ENCODE measurements around the gene MAGEF1. TPM values are rescaled to one million over a fixed set of nuclear protein-coding genes. Genes with fewer than 3 reads are reported as not detected.
A peak's percentile ranks its signal among the peaks of the same experiment; 100 is the strongest.

MAGEF1 gene
- total and polyA plus RNA-seq, 2 donors from 2014 or later = 37.9 to 50.0 TPM

DNA sequence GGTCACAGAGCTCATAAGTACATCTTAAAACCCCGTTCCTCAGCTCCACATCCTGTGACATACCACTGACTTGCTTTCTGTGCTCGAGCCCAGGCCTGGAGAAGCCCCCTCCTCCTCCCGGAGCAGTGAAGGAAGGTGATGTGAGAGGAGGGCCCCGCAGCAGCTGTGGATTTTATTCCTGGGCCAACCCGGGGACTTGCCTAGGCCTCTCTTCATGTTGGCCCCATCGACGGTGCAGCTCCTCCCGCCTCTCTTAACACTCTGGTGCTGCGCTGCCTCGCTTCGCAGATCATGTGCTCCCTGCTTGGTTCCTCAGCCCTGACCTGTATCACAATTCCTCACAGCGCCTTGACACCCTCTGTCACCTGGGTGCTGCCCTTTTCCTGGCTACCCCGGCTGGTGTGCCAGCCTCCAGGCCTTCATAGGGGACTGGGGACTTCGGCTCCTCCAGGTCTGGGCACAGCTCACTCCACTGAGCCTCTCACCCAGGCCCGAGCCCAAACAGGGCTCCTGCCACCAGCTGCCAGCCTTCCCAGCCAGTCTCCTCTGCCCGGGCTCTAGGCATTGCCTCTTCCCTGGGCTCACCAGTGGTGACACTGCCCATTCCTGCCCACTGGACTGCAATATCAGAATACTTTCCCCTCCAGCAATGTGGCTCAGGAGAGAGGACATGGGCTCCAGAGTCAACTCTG, 21.5 kb downstream of the MAGEF1 start:
- H3K27me3 ChIP-seq (ENCODE audit: control insufficient read depth, insufficient read depth, low read length) = no peaks in the 10 kb centered on the region
- no peak overlapping the region for H3K9ac ChIP-seq (ENCODE audit: low read length in 3 of 3)
- no peak for FAIRE-seq
- no peak overlapping the region for H3K4me3 ChIP-seq (ENCODE audit: low read length in 3 of 3)
- TF ChIP-seq, protein P1, sequence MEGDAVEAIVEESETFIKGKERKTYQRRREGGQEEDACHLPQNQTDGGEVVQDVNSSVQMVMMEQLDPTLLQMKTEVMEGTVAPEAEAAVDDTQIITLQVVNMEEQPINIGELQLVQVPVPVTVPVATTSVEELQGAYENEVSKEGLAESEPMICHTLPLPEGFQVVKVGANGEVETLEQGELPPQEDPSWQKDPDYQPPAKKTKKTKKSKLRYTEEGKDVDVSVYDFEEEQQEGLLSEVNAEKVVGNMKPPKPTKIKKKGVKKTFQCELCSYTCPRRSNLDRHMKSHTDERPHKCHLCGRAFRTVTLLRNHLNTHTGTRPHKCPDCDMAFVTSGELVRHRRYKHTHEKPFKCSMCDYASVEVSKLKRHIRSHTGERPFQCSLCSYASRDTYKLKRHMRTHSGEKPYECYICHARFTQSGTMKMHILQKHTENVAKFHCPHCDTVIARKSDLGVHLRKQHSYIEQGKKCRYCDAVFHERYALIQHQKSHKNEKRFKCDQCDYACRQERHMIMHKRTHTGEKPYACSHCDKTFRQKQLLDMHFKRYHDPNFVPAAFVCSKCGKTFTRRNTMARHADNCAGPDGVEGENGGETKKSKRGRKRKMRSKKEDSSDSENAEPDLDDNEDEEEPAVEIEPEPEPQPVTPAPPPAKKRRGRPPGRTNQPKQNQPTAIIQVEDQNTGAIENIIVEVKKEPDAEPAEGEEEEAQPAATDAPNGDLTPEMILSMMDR (IDR thresholded peaks at IDR 0.05; ENCODE audit: borderline replicate concordance, extremely low read depth, insufficient read depth) = no peak
- no peak overlapping the region for H3K27ac ChIP-seq (ENCODE audit: low read depth in 2 of 2, low read length in 2 of 2)
- peak in 4 of 5 donors; percentile 63 to 76 (median 68) for DNase-seq
- no peaks in the 10 kb centered on the region for H3K36me3 ChIP-seq (ENCODE audit: control insufficient read depth in 2 of 3, insufficient read depth in 3 of 3, low read length in 3 of 3)
- intact Hi-C loops (cut with DNase I) = no loop called here
- H3K9me3 ChIP-seq (ENCODE audit: control insufficient read depth in 2 of 3, insufficient read depth in 1 of 3, low read length in 3 of 3) = no peaks in the 10 kb centered on the region
- peaks cover 5 to 14% (median 7%) of the 10 kb centered on the region in 3 donors for H3K4me1 ChIP-seq (ENCODE audit: control insufficient read depth in 2 of 3, insufficient read depth in 2 of 3, low read depth in 1 of 3, low read length in 3 of 3)

DNA sequence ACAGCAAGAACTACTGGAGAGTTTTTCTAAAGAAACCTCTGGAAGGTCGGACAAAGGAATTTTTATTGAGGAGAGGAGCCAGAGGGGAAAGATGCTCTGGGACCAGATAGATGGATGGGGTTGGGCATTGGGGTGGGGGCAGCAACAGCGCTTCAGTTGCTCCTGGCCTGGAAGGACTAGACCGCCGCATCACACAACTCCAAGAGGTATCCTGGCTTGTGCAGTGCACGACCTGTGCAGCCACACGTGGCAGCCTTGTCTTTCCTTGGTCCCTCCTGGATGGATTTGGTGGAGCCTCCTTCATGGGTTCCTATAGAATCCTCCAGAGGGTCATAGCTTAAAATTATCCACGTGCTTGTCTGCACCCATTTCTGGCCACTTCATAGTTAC, 23.0 kb downstream of the MAGEF1 start:
- Histone ChIP-seq H3K9ac (ENCODE audit: low read length in 3 of 3) (no peak overlapping the region), H3K27me3 (ENCODE audit: control insufficient read depth, insufficient read depth, low read length) (no peaks in the 10 kb centered on the region), H3K4me3 (ENCODE audit: low read length in 3 of 3) (no peak overlapping the region), H3K27ac (ENCODE audit: low read depth in 2 of 2, low read length in 2 of 2) (peak overlapping the region in 1 of 2 donors; percentile 32), H3K9me3 (ENCODE audit: control insufficient read depth in 2 of 3, insufficient read depth in 1 of 3, low read length in 3 of 3) (no peaks in the 10 kb centered on the region), H3K36me3 (ENCODE audit: control insufficient read depth in 2 of 3, insufficient read depth in 3 of 3, low read length in 3 of 3) (no peaks in the 10 kb centered on the region), H3K4me1 (ENCODE audit: control insufficient read depth in 2 of 3, insufficient read depth in 2 of 3, low read depth in 1 of 3, low read length in 3 of 3) (peaks cover 5 to 14% (median 7%) of the 10 kb centered on the region in 3 donors)
- FAIRE-seq = no peak
- intact Hi-C loops (cut with DNase I) = no loop called here
- TF ChIP-seq, protein P1 (IDR thresholded peaks at IDR 0.05; ENCODE audit: borderline replicate concordance, extremely low read depth, insufficient read depth) = no peak
- DNase-seq = peak in 1 of 5 donors; percentile 43

DNA sequence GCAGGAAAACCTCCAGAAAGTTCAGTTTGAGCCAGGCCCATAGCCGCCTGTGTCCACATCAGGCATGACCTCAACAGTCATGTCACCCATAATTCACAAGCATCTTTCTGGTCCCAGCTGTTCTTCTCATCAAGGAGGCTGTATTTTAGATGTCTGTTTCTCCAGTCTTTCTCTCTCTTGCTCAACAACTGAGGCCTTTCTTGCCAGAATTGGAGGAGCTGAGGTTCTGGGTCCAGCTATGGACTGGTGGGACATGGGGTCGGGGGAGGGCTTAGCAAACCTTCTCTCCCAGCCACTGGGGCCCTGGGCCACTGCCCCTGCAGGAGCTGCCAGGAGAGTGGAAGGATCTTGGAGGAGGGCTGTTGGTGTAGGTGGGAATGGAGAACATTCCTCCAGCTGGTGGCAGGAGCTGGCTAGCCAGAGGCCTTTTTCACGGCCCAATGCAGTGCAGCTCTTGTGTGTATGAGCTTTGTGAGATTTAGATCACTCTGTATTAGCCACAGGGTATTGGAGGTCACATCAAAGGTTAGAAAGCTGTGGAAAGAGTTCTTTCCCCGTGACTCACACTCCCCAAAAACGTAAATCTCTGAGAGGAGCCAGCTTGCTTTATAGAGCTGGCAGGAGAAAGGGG, 23.5 kb downstream of the MAGEF1 start:
- Histone ChIP-seq H3K27ac (ENCODE audit: low read depth in 2 of 2, low read length in 2 of 2) (peak overlapping the region in 1 of 2 donors; percentile 41), H3K4me1 (ENCODE audit: control insufficient read depth in 2 of 3, insufficient read depth in 2 of 3, low read depth in 1 of 3, low read length in 3 of 3) (peaks cover 5 to 12% (median 7%) of the 10 kb centered on the region in 3 donors), H3K9ac (ENCODE audit: low read length in 3 of 3) (no peak overlapping the region), H3K4me3 (ENCODE audit: low read length in 3 of 3) (no peak overlapping the region), H3K36me3 (ENCODE audit: control insufficient read depth in 2 of 3, insufficient read depth in 3 of 3, low read length in 3 of 3) (no peaks in the 10 kb centered on the region), H3K9me3 (ENCODE audit: control insufficient read depth in 2 of 3, insufficient read depth in 1 of 3, low read length in 3 of 3) (no peaks in the 10 kb centered on the region), H3K27me3 (ENCODE audit: control insufficient read depth, insufficient read depth, low read length) (no peaks in the 10 kb centered on the region)
- TF ChIP-seq, protein P1 (IDR thresholded peaks at IDR 0.05; ENCODE audit: borderline replicate concordance, extremely low read depth, insufficient read depth) = no peak
- FAIRE-seq (no peak), DNase-seq (peak in 4 of 5 donors; percentile 48 to 81 (median 66))
- intact Hi-C loops (cut with DNase I) = no loop called here
